HepG2 (cell line): Measurements from ENCODE around the gene LIMK2. TPM values are rescaled to one million over a fixed set of nuclear protein-coding genes. Genes with fewer than 3 reads are reported as not detected.

Source experiments
- ATAD3A ChIP-seq: sonication (generic); formaldehyde crosslinking; IDR thresholded peaks from 2 replicates; pipeline ENCODE4 v1.4.0; 2020; ENCODE audit warnings: missing genetic modification reagents
- ATF3 ChIP-seq: sonication (generic); formaldehyde crosslinking; IDR thresholded peaks from 2 replicates; pipeline ENCODE4 v1.4.0; 2020; ENCODE audit warnings: missing genetic modification reagents
- CEBPB ChIP-seq: IDR thresholded peaks from 2 replicates; pipeline ENCODE4 v1.6.1; 2011; ENCODE audit warnings: low read depth, low read length, improper control_type of control experiment, borderline replicate concordance
- CENPT ChIP-seq: sonication (generic); formaldehyde crosslinking; IDR thresholded peaks from 2 replicates; pipeline ENCODE4 v1.8.0; 2022; ENCODE audit warnings: low read depth, mild to moderate bottlenecking, moderate library complexity, missing genetic modification reagents
- DRAP1 ChIP-seq: IDR thresholded peaks from 2 replicates; pipeline ENCODE4 v1.6.1; 2016; ENCODE audit warnings: missing genetic modification reagents, missing compliant biosample characterization
- JUNB ChIP-seq: sonication (generic); formaldehyde crosslinking; IDR thresholded peaks from 2 replicates; pipeline ENCODE4 v1.8.0; 2022; ENCODE audit warnings: missing genetic modification reagents, mild to moderate bottlenecking, borderline replicate concordance
- MED1 ChIP-seq: sonication (generic); formaldehyde crosslinking; IDR thresholded peaks from 2 replicates; pipeline ENCODE4 v1.4.0; 2020; ENCODE audit warnings: missing genetic modification reagents
- RARA ChIP-seq: IDR thresholded peaks from 2 replicates; pipeline ENCODE4 v1.6.1; 2016; ENCODE audit warnings: missing genetic modification reagents, missing compliant biosample characterization
- REST ChIP-seq, 2 experiments: IDR thresholded peaks; 2 replicates each; pipeline ENCODE4 v1.6.1; 2011 to 2012; ENCODE audit warnings: low read length in 2 of 2, borderline replicate concordance in 1 of 2, low read depth in 1 of 2, mild to moderate bottlenecking in 1 of 2, moderate library complexity in 1 of 2
- RXRA ChIP-seq: sonication (generic); formaldehyde crosslinking; IDR thresholded peaks from 2 replicates; pipeline ENCODE4 v1.5.1; 2020; ENCODE audit warnings: missing genetic modification reagents
- SYNCRIP ChIP-seq: fragments of 200-400 bp; formaldehyde crosslinking; IDR thresholded peaks from 2 replicates; pipeline ENCODE4 v1.6.1; 2018; ENCODE audit warnings: mild to moderate bottlenecking, low read depth, low read length; ENCODE audit not compliant: insufficient read depth
- TFAP4 ChIP-seq: sonication (generic); IDR thresholded peaks from 2 replicates; pipeline ENCODE4 v1.6.1; 2016; ENCODE audit warnings: low read depth, borderline replicate concordance
- ZKSCAN1 ChIP-seq: fragments of 150-350 bp; IDR thresholded peaks from 2 replicates; pipeline ENCODE4 v1.6.1; 2014; ENCODE audit warnings: low read length
- ZNF138 ChIP-seq: sonication (generic); formaldehyde crosslinking; IDR thresholded peaks from 2 replicates; pipeline ENCODE4 v1.5.0; 2020; ENCODE audit warnings: mild to moderate bottlenecking, low read depth, missing genetic modification reagents
- ZNF224 ChIP-seq: sonication (generic); formaldehyde crosslinking; IDR thresholded peaks from 2 replicates; pipeline ENCODE4 v1.5.0; 2020; ENCODE audit warnings: mild to moderate bottlenecking, missing genetic modification reagents
- ZNF232 ChIP-seq: sonication (generic); formaldehyde crosslinking; IDR thresholded peaks from 2 replicates; pipeline ENCODE4 v1.4.0; 2020; ENCODE audit warnings: missing genetic modification reagents, borderline replicate concordance
- ZNF33B ChIP-seq: sonication (generic); formaldehyde crosslinking; IDR thresholded peaks from 2 replicates; pipeline ENCODE4 v1.5.1; 2020; ENCODE audit warnings: mild to moderate bottlenecking, missing genetic modification reagents
- ZNF577 ChIP-seq: sonication (generic); formaldehyde crosslinking; IDR thresholded peaks from 2 replicates; pipeline ENCODE4 v1.4.0; 2020; ENCODE audit warnings: mild to moderate bottlenecking, low read depth, missing genetic modification reagents, borderline replicate concordance
- ZNF75D ChIP-seq: sonication (generic); formaldehyde crosslinking; IDR thresholded peaks from 2 replicates; pipeline ENCODE4 v1.8.1; 2023; ENCODE audit warnings: missing genetic modification reagents, mild to moderate bottlenecking, borderline replicate concordance
- ZSCAN20 ChIP-seq: sonication (generic); formaldehyde crosslinking; IDR thresholded peaks from 2 replicates; pipeline ENCODE4 v1.4.0; 2020; ENCODE audit warnings: missing genetic modification reagents, mild to moderate bottlenecking, borderline replicate concordance
- ZUFSP ChIP-seq: sonication (generic); formaldehyde crosslinking; IDR thresholded peaks from 2 replicates; pipeline ENCODE4 v1.9.0; 2021; ENCODE audit warnings: missing genetic modification reagents, mild to moderate bottlenecking, borderline replicate concordance
- polyA plus RNA-seq, 8 experiments: library from polyadenylated mRNA; depleted of rRNA in 3 of 8; stranded (reverse) in 7 of 8; unstranded in 1 of 8; fragments of >200 nt; fragmentation: Illumina TruSeq in 4 of 8; extraction: Trizol in 4 of 8; gene quantifications; 2 replicates each; pipeline versions ENCODE4 v1.2.1 to v1.2.3, GENCODE V29; 2011 to 2016; ENCODE audit warnings: low read depth in 4 of 8, missing spikeins in 1 of 8, mixed read lengths in 1 of 8; ENCODE audit not compliant: insufficient read depth in 1 of 8
- total RNA-seq, 5 experiments: library from RNA; depleted of rRNA; stranded (reverse); fragments of >200 nt; fragmentation: Illumina TruSeq; extraction: Trizol; gene quantifications; 2 replicates each; pipeline ENCODE4 v1.2.3, GENCODE V29; 2016; ENCODE audit warnings: low read depth in 1 of 5

LIMK2 gene
- total and polyA plus RNA-seq, 2 of the 13 experiments (the other 11 are each of a cell fraction or from before 2014, with no cell fraction given) = 20.9 to 29.8 TPM

- peak; percentile 73; the same call in 1 of the 2 replicates for TF ChIP-seq ZNF232 (CRISPR knock-in tag)
- TF ChIP-seq ATF3 = peak; percentile 74; the same call in 1 of the 2 replicates
- TF ChIP-seq ATAD3A (CRISPR knock-in tag) = no peak
- no peak for TF ChIP-seq ZNF138 (CRISPR knock-in tag)
- TF ChIP-seq RXRA (CRISPR knock-in tag) = peak; percentile 81
- TF ChIP-seq ZNF577 (CRISPR knock-in tag) = no peak
- peak; percentile 76 for TF ChIP-seq RARA (CRISPR knock-in tag)
- no peak for TF ChIP-seq SYNCRIP
- TF ChIP-seq CEBPB = no peak
- TF ChIP-seq ZNF224 = peak; percentile 93
- TF ChIP-seq REST (IDR thresholded peaks at IDR 0.05; ENCODE audit: borderline replicate concordance in 1 of 2, low read depth in 1 of 2, low read length in 2 of 2) = no peak
- TF ChIP-seq CENPT (CRISPR knock-in tag) = no peak
- TF ChIP-seq ZNF33B (CRISPR knock-in tag) = peak; percentile 80; the same call in 1 of the 2 replicates
- no peak for TF ChIP-seq ZUFSP (CRISPR knock-in tag)
- peak; percentile 66 for TF ChIP-seq DRAP1 (CRISPR knock-in tag)
- TF ChIP-seq ZSCAN20 (CRISPR knock-in tag) = peak; percentile 95
- no peak for TF ChIP-seq JUNB (CRISPR knock-in tag)
- peak; percentile 20; the same call in 1 of the 2 replicates for TF ChIP-seq TFAP4
- TF ChIP-seq ZNF75D (CRISPR knock-in tag) = no peak
- TF ChIP-seq ZKSCAN1 = no peak
- peak; percentile 86 for TF ChIP-seq MED1 (CRISPR knock-in tag)
Observed at GRCh38 chr22:31290494-31291471, 78.7 kb downstream of the LIMK2 start (continued).
